Brain microvascular endothelial cell (primary cell): ENCODE measurements around the gene CSF1R.

Experiments
- DNase-seq: peaks from one replicate; pipeline ENCODE4 v3.0.0-alpha.2; 2020
- H3K27ac ChIP-seq: fragments of 250-450 bp; sonication (Bioruptor Pico); 2 replicates; pipeline ENCODE4 v1.5.1; 2020; ENCODE audit warnings: mild to moderate bottlenecking, moderate library complexity
- H3K27me3 ChIP-seq: fragments of 250-450 bp; sonication (Bioruptor Pico); replicated peaks from 2 replicates; pipeline ENCODE4 v1.5.1; 2020; ENCODE audit warnings: mild to moderate bottlenecking
- H3K36me3 ChIP-seq: fragments of 250-450 bp; sonication (Bioruptor Pico); replicated peaks from 2 replicates; pipeline ENCODE4 v1.5.1; 2020; ENCODE audit warnings: mild to moderate bottlenecking
- H3K4me3 ChIP-seq: 2 replicates; pipeline ENCODE4 v1.5.1; 2011; ENCODE audit warnings: low read depth, mild to moderate bottlenecking, control low read depth, low read length, moderate library complexity
- CTCF ChIP-seq: IDR thresholded peaks from 2 replicates; pipeline ENCODE4 v1.5.1; 2011; ENCODE audit warnings: low read depth, mild to moderate bottlenecking, moderate library complexity, low read length, control low read depth, inconsistent platforms; ENCODE audit errors: missing control alignments
- in situ Hi-C: cut with HindIII; loops from 2 replicates; pipeline ENCODE4 v1.10.0; 2017; ENCODE audit warnings: low sequenced_read_pairs, low pct_ligation_motif_present

The CSF1R gene

DNA sequence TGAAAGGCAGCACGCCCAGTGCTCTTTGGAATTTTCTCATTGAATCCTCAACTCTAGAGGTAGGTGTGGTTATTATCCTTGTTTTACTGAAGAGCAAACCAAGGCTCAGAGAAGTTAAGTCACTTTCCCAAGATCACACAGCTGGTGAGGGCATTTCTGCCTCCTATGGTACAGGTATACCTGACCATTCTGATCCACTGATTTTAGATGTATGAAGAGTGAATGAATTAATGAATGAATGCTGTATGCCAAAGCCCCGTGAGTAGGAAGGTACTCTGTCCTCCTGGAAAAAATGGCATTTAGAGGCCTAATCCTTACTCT is 18.2 kb upstream of the CSF1R start:
- Histone ChIP-seq H3K36me3 (no peaks in the 10 kb centered on the region), H3K27me3 (no peaks in the 10 kb centered on the region), H3K27ac (no peak overlapping the region), H3K4me3 (no peak overlapping the region)
- DNase-seq, result no peak
- in situ Hi-C loops, result no loop called here
- no peak for TF ChIP-seq CTCF

- TF ChIP-seq CTCF, result no peak
- DNase-seq, result no peak
- Histone ChIP-seq H3K4me3 (no peak overlapping the region), H3K27me3 (no peaks in the 10 kb centered on the region), H3K36me3 (no peaks in the 10 kb centered on the region), H3K27ac (no peak overlapping the region)
- in situ Hi-C loops, result no loop called here
These were observed 17.6 kb upstream of the CSF1R start for GRCh38 chr5:150103678-150104549.

- in situ Hi-C loops, result no loop called here
- TF ChIP-seq CTCF, result no peak
- Histone ChIP-seq H3K4me3 (no peak overlapping the region), H3K27me3 (no peaks in the 10 kb centered on the region), H3K27ac (no peak overlapping the region), H3K36me3 (no peaks in the 10 kb centered on the region)
- no peak for DNase-seq
These were observed 14.7 kb upstream of the CSF1R start for GRCh38 chr5:150101023-150101422.

DNA sequence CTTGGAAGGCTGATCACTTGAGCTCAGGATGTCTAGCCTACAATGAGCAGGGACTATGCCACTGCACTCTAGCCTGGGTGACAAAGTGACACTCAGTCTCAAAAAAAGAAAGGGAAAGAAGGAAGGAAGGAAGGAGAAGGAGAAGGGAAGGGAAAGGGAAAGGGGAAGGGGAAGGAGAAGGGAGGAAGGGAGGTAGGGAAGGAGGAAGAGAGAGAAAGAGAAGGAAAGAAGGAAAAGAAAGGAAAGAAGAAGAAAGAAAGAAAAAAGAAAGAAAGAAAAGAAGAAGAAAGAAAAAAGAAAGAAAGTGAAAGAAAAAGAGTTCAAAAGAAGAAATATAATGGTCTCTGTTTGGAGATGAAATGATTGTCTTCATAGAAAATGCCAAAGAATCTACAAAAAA is 10.8 kb upstream of the CSF1R start:
- Histone ChIP-seq H3K4me3 (no peak overlapping the region), H3K36me3 (no peaks in the 10 kb centered on the region), H3K27me3 (no peaks in the 10 kb centered on the region), H3K27ac (no peak overlapping the region)
- DNase-seq, result no peak
- in situ Hi-C loops, result no loop called here
- no peak for TF ChIP-seq CTCF

- no peak overlapping the region for H3K4me3 ChIP-seq
- DNase-seq, result no peak
- H3K36me3 ChIP-seq, result no peaks in the 10 kb centered on the region
- in situ Hi-C loops, result no loop called here
- no peak for TF ChIP-seq CTCF
- no peaks in the 10 kb centered on the region for H3K27me3 ChIP-seq
- no peak overlapping the region for H3K27ac ChIP-seq
These were observed 5.9 kb upstream of the CSF1R start for GRCh38 chr5:150092159-150092787.
